IPS-NIHi7 (cell line): Measurements from ENCODE around the gene ABCA12.

ENCODE experiments used
- DNase-seq: peaks from one replicate; pipeline ENCODE4 v3.0.0; 2012; ENCODE audit warnings: mixed read lengths; ENCODE audit errors: extremely low spot score

The ABCA12 gene

DNA sequence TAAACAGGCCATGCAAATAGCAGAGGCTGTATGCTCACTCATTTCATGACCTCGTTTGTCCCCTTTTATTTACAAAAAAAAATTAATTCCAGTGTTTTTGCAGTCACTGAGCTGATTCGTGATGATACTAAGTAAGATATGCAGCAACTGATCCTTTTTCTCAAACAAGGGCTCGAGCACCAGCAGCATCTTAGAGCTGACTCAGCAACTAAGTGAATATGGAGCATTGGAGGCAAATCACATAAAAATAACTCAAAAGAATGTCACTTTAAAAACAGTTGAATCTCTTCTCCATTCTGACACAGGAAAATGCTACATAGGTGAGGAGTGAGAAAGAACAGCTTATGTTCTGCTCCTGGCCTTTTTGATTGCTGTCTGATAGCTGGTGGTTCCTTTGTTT is 152.8 kb downstream of the ABCA12 start:
- DNase-seq, result no peak

DNA sequence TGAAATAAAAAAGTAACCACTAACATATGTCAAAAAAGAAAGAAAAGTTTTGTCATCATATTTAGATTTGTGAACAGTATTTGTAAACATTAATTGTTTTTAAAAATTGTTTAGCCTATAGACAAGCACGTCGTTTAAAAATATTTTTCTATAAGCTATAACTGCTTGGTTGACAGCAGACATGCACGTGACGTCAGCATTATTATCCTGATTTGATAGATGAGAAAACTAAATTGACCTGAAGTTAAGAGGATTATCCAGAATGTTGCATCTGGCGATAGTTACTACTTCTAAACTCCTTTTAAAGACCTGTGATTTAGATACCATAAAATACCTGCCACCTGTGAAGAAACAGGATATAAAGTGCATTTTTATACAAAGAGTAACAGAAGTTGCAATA is 172.0 kb downstream of the ABCA12 start:
- DNase-seq, result no peak

DNA sequence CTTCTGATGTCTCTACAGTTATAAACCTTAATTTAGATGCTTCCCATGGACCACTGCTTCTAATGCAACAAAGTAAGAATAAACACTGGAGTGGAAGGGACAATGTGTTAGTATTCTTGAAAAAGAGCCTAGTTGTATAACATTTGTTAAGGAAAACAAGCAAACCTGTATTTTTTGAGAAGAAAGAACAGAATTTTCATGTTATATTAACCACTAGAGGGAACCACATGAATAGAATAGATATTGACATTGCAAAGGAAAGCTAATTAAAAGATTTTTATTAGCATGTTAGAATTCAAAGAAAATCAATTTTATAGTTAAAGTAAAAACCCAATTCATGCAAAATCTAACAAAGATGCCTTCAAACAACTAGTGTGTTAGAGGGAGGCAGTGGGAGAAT is 177.7 kb downstream of the ABCA12 start:
- no peak for DNase-seq

DNA sequence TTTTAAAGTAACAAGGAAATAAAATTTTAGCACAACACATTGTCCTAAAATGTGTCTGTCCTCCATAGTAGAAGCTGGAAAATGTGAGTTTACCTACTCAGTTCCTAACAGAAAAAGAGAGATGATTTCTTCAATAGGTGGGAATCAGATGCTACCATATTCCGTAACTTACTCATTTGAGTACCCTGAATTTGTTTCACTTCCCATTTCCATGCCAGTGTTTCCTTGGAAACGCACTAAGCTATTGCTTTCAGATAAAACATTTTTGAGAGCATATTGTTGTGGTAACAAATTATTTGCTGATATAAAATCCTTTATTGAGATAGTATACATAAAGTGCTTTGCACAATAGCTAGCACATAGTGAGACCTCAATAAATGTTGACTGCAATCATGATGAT is 191.5 kb downstream of the ABCA12 start:
- no peak for DNase-seq

DNA sequence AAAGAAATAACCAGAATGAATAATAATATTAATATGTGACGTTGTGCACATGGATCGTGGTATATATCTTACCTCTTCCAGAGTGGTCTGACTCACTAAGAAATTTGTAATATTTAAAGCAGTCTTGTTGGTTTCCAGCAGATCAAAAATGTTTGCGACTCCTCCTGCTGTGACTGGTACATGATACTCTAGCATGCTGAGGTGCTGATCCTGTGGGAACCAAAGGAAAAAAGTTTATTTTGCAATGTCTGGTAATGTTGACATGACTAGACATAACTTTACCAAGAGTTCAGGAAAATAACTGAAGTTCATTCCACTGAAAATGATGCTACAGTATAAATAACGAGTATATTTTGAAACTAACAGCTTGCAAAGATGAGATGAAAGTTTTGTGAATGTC is 204.4 kb downstream of the ABCA12 start:
- DNase-seq, result no peak

DNA sequence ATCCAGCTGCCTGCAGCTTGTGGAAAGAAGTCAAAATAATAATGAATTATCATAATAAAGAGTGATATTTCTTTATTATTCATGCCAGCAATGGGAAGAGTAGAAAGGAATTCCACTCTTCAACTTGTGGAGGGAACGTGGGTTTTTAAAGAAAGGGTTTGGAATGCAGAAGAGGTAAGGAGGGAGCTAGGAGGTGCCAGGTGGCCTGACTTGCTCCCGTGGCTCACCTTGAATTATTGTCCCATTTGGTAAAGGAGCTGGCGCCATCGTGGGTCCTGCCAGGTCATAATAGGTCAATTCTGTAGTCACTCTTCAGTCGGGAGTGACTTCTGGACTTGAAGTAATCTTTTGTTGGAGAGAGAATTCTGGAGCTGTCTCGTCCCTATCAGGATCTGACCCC is 233.8 kb downstream of the ABCA12 start:
- peak; percentile 13 for DNase-seq

DNA sequence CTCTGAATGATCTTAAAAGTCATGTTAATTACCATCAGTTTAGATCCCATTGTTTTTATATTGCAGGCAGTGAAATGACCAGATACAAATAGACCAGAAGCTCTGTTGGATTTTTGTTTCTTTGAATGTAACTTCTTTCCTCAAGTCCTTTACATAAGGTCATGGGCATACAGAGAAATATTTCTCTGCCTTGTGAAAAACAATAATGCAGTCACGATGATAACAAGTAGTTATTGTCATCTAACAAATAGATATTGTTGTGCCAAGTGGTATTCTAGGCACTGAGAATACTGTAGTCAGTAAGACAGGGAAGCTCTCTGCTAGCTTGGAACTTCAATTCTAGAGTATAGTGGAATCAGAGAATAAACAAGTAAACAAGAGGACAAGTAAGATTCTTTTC is 234.2 kb downstream of the ABCA12 start:
- no peak for DNase-seq

DNA sequence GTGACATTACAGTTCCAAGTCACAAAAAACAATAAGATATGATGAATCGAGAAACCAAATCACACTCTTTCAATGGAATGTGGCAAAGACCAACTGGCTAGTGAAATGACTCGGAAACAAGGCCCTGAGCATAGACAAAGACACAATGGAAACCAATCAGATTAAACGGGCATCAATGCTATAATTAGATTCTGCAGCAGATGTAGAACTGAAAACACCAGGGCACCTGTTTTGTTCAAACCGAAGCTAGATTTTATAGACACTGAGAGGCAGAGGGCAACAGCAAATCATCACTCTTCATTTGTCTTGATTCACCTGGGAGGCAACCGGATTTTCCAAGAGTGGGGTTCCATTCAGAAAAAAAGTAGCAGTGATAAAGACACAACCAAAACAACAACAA is 236.1 kb downstream of the ABCA12 start:
- no peak for DNase-seq

DNA sequence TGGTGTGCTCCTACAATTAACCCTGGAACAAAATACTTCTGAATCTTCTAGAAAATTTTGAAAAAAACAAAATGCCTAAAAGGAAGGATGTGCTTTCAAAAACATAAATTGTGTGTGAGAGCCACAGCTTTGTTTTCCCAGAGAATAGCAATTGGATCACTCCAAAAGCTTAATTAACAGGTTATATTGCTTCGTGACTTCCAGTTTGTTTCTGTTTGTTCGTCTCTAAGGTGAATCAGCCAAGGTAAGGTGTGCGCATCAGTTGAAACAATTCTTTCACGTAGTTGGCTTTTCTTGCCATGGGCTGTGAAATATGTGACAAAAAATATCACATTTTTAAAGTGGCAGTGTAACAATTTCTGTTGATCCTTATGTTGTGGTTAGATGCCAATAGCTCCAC is 238.7 kb downstream of the ABCA12 start:
- no peak for DNase-seq

DNA sequence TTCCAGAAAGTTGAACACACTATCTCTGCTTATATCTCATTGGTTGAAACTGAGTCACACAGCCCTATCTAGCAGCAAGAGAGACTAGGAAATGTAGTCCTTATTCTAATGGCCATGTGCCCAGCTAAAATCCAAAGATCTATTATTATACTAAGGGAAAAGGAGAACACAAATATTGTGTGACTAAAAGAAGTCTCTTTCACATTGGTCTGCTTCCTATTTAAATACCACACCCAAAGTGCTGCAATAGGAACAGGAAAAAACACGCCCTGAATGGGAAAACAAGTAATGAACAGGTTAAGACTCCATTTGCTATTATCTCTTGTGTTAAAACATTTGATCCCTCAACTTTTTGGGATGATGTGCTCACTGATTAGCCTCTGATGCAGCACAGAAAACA is 242.2 kb downstream of the ABCA12 start:
- no peak for DNase-seq

DNA sequence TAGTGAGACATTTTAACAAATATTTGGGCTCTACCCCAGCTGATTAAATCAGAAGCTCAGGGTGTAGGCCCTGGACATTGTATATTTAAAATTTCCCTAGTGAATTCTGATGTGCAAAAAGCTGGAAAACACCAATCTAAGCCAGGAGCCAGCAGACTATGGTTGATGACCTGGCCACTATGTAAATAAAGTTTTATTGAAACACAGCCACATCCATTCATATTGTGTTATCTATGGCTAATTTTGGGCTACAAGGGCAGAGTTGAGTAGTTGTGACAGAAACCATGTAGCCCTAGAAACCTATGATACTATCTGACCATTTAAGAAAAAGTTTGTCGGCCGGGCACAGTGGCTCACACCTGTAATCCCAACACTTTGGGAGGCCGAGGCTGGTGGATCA is 243.0 kb downstream of the ABCA12 start:
- DNase-seq, result no peak

DNA sequence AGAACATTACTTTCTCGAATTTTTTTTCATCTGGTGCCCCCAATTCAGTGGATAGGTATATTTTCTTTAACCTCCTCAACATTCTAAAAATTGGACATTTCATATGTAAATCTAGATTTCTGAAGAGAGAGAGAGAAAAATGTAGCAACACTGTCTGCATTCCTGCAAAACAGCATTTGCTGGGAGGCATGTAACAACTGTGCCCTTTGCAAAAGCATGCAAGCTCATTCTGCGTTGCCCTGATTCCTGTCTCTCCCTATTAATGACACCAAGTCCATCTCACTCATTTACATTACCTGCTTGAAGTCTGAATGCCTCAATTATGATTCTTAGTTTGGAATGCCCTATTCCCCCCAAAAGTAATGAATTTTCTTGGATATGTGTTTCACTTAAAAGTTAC is 249.1 kb downstream of the ABCA12 start:
- no peak for DNase-seq

DNA sequence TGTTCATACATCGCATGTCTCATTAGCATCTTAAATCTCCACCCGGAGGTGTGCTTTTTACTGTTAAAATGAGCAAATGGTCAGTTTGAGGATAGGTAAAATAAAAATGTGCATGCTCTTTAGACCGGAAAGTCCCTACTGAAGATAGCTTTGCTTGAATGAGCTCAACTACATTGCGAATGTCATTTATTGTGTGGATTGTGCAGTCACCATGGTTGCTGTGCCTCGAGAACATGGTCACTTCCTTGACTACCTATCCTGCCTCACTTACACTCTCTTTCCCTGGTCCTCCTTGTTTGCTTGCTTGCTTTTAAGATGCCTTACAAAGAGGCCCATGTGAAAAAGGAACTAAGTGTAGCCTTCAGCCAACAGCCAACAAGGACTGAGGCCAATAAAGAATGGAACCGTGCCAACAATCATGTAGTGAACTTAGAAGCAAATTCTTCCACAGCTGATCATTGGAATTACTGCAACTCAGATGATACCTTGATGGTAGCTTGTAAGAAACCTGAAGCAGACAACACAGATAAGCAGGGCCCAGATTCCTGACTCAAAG is 256.7 kb downstream of the ABCA12 start:
- no peak for DNase-seq
